Thyroid gland (tissue), 4 donors: ENCODE measurements around the gene MAGI2. TPM values are rescaled to one million over a fixed set of nuclear protein-coding genes. Genes with fewer than 3 reads are reported as not detected.

Experiments used
- DNase-seq, 2 donors: peaks; one replicate each; pipeline ENCODE4 v3.0.0-alpha.2; 2019
- H3K27ac ChIP-seq, 3 donors: fragments of 200-600 bp; sonication (generic); 1 replicate in 2 of 3; 2 replicates in 1 of 3; pipeline ENCODE4 v1.5.1; 2016 to 2019; ENCODE audit warnings: mild to moderate bottlenecking in 1 of 3, moderate library complexity in 1 of 3
- H3K27me3 ChIP-seq: fragments of 200-600 bp; sonication (generic); one replicate; pipeline ENCODE4 v1.5.1; 2019
- H3K36me3 ChIP-seq, 2 donors: fragments of 200-600 bp; sonication (generic); one replicate each; pipeline ENCODE4 v1.5.1; 2016 to 2019
- H3K4me1 ChIP-seq, 2 donors: fragments of 200-600 bp; sonication (generic); one replicate each; pipeline ENCODE4 v1.5.1; 2017 to 2019
- H3K4me3 ChIP-seq, 3 donors: fragments of 200-600 bp; sonication (generic); replicated peaks in 1 of 3; 1 replicate in 2 of 3; 2 replicates in 1 of 3; pipeline ENCODE4 v1.5.1; 2016; ENCODE audit warnings: mild to moderate bottlenecking in 1 of 3
- H3K9me3 ChIP-seq: fragments of 200-600 bp; sonication (generic); one replicate; pipeline ENCODE4 v1.5.1; 2017
- POLR2A ChIP-seq, 2 donors: fragments of 450-650 bp; IDR thresholded peaks; one replicate each; pipeline ENCODE4 v1.6.1; 2017; ENCODE audit warnings: antibody characterized with exemption in 2 of 2, mild to moderate bottlenecking in 2 of 2, moderate library complexity in 1 of 2
- WGBS, 2 donors: methylation state at CpG; one replicate each; pipeline ENCODE4 v1.1.5; 2017; 5-methylcytosine and 5-hydroxymethylcytosine counted together
- intact Hi-C: fragments of 100-400 bp; cut with DNase I; formaldehyde crosslinking; loops from one replicate; pipeline ENCODE4 v1.15.1; 2023
- total RNA-seq, 4 donors: library from RNA; depleted of rRNA; stranded (reverse); fragments of >200 nt; gene quantifications; one replicate each; pipeline ENCODE4 v1.2.3, GENCODE V29; 2016
- TF ChIP-seq, protein P1 (sequence below), 6 experiments: fragments of 200-600 bp in 3 of 6; fragments of 450-650 bp in 3 of 6; sonication (generic) in 3 of 6; IDR thresholded peaks; one replicate each; pipeline ENCODE4 v1.5.1; 2016 to 2019; ENCODE audit warnings: antibody characterized with exemption in 6 of 6, mild to moderate bottlenecking in 2 of 6, inconsistent platforms in 1 of 6, moderate library complexity in 1 of 6

The MAGI2 gene
- total RNA-seq, 4 donors from 2014 or later: 20.7 to 31.1 (median 26.0) TPM

DNA sequence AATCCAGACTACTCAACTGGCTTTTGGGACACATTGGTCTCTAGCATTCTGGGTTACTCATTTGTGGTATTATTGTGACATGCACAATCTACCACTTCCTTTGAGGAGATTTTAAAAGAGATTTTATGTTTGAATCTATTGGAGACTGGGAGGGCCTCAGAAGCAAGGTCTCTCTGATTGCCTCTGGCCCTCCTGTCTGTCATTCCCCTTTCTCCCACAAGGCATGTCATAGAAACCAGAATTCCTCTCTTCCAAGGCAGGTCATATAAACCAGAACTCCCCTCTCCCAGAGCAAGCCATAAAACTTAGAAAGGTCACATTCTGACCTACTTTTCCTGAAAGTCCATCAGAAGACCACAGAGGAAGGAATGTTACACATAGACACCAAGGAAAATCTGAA lies 877.2 kb downstream of the MAGI2 start:
- intact Hi-C loops: no loop called here
- Histone ChIP-seq H3K4me1 (no peaks in the 10 kb centered on the region), H3K9me3 (no peaks in the 10 kb centered on the region), H3K27ac (no peak overlapping the region), H3K4me3 (no peak overlapping the region), H3K27me3 (no peaks in the 10 kb centered on the region), H3K36me3 (no peaks in the 10 kb centered on the region)
- TF ChIP-seq, protein P1, sequence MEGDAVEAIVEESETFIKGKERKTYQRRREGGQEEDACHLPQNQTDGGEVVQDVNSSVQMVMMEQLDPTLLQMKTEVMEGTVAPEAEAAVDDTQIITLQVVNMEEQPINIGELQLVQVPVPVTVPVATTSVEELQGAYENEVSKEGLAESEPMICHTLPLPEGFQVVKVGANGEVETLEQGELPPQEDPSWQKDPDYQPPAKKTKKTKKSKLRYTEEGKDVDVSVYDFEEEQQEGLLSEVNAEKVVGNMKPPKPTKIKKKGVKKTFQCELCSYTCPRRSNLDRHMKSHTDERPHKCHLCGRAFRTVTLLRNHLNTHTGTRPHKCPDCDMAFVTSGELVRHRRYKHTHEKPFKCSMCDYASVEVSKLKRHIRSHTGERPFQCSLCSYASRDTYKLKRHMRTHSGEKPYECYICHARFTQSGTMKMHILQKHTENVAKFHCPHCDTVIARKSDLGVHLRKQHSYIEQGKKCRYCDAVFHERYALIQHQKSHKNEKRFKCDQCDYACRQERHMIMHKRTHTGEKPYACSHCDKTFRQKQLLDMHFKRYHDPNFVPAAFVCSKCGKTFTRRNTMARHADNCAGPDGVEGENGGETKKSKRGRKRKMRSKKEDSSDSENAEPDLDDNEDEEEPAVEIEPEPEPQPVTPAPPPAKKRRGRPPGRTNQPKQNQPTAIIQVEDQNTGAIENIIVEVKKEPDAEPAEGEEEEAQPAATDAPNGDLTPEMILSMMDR (IDR thresholded peaks at IDR 0.05): no peak
- no peak for TF ChIP-seq POLR2A (IDR thresholded peaks at IDR 0.05)
- DNase-seq: no peak

DNA sequence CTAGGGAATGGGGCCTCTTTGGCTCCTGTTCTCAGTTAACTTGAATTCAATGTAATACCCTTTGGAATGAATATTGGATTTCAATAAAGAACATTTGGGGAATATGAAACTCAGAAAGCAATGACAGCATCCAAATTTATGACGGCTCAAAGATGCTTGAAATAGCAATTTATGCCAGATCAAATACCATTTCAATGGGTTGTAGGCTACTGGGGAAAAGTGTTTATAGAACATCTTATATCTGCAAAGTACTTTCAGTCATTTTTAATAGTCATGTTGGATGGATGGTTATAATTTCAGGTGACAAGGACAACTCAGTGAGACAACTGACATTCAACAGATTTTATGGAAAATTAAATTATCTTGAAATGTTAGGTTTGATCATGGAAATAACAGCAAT lies 882.2 kb downstream of the MAGI2 start:
- Histone ChIP-seq H3K4me3 (no peak overlapping the region), H3K27me3 (no peaks in the 10 kb centered on the region), H3K4me1 (no peaks in the 10 kb centered on the region), H3K9me3 (no peaks in the 10 kb centered on the region), H3K36me3 (no peaks in the 10 kb centered on the region), H3K27ac (no peak overlapping the region)
- intact Hi-C loops: no loop called here
- 57 to 87% methylated on average over 1 of the region's 1 CpG for WGBS, 2 donors
- DNase-seq: no peak
- TF ChIP-seq, protein P1 (IDR thresholded peaks at IDR 0.05): no peak
- no peak for TF ChIP-seq POLR2A (IDR thresholded peaks at IDR 0.05)

DNA sequence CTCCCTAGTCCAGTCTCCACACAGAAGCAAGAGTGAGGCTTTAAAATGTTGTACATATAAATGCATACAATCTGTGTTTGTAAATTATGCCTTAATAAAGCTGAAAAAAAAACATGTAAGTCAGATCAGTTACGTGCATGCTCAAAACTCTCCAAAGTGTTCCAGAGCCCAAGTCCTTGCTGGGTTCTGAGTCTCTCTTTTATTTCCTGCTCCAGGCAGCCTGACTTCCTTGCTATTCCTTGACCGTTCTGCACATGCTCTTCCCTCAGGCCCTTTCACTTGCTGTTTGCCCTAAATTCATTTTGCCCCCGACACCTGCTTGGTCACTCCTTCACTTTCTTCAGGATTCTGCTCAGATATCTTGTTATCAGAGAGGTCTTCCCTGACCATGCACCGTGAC lies 884.8 kb downstream of the MAGI2 start:
- intact Hi-C loops: no loop called here
- Histone ChIP-seq H3K36me3 (no peaks in the 10 kb centered on the region), H3K4me1 (no peaks in the 10 kb centered on the region), H3K27ac (no peak overlapping the region), H3K27me3 (no peaks in the 10 kb centered on the region), H3K4me3 (no peak overlapping the region), H3K9me3 (no peaks in the 10 kb centered on the region)
- TF ChIP-seq, protein P1 (IDR thresholded peaks at IDR 0.05): no peak
- TF ChIP-seq POLR2A (IDR thresholded peaks at IDR 0.05): no peak
- 85 to 90% methylated on average over 4 of the region's 4 CpGs for WGBS, 2 donors
- no peak for DNase-seq

DNA sequence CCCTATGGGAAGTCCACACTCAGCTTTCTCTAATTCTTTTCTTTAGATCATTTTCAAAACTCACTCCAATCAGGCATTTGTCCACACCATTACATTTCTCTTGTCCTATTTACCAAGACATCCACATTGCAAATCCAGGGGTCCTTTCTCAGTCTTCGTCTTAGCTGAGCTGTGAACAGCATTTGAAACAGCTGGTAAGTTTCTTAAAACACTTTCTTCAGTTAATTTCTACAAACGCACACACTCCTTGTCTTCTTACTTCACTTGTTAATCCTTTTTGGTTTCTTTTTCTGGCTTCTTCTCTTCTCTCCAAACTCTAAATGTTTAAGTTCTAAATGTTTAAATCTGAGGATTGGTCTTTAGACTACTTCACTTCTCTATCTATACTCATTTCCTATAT lies 885.6 kb downstream of the MAGI2 start:
- Histone ChIP-seq H3K27ac (no peak overlapping the region), H3K9me3 (no peaks in the 10 kb centered on the region), H3K27me3 (no peaks in the 10 kb centered on the region), H3K36me3 (no peaks in the 10 kb centered on the region), H3K4me1 (no peaks in the 10 kb centered on the region), H3K4me3 (no peak overlapping the region)
- no peak for TF ChIP-seq POLR2A (IDR thresholded peaks at IDR 0.05)
- TF ChIP-seq, protein P1 (IDR thresholded peaks at IDR 0.05): no peak
- 77 to 89% methylated on average over 2 of the region's 2 CpGs for WGBS, 2 donors
- DNase-seq: no peak
- intact Hi-C loops: no loop called here

DNA sequence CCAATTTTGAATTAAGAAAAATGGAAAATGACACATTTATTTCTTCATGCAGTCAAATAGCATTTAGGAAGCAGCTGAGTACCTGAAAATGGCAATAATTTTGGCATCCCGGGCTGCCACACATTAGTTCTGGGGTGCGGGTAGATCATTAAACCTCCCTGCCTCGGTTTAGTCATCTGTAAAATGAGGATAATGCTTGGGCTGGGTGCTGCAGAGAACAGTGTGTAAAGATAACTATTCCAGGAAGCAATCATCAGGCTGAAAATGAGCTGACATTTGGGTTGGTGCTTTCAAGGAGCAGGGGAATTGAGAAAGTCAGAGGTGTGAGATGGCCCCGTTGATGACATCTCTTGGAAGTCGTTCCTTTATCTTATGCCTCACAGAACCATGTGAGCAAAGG lies 887.7 kb downstream of the MAGI2 start:
- 75 to 83% methylated on average over 5 of the region's 5 CpGs for WGBS, 2 donors
- TF ChIP-seq POLR2A (IDR thresholded peaks at IDR 0.05): no peak
- TF ChIP-seq, protein P1 (IDR thresholded peaks at IDR 0.05): no peak

More for the DNA sequence above, 887.7 kb downstream of the MAGI2 start:
- Histone ChIP-seq H3K9me3 (no peaks in the 10 kb centered on the region), H3K4me1 (no peaks in the 10 kb centered on the region), H3K4me3 (no peak overlapping the region), H3K36me3 (no peaks in the 10 kb centered on the region), H3K27me3 (no peaks in the 10 kb centered on the region), H3K27ac (no peak overlapping the region)
- no peak for DNase-seq
- intact Hi-C loops: no loop called here
